Kasumi-1 (cell line): ENCODE measurements around the gene SH3GL2.

Experiments used
- DNase-seq, 2 experiments: peaks; one replicate each; lab custom pipeline; 2025; lab: John Stamatoyannopoulos, UW

The SH3GL2 gene

DNA sequence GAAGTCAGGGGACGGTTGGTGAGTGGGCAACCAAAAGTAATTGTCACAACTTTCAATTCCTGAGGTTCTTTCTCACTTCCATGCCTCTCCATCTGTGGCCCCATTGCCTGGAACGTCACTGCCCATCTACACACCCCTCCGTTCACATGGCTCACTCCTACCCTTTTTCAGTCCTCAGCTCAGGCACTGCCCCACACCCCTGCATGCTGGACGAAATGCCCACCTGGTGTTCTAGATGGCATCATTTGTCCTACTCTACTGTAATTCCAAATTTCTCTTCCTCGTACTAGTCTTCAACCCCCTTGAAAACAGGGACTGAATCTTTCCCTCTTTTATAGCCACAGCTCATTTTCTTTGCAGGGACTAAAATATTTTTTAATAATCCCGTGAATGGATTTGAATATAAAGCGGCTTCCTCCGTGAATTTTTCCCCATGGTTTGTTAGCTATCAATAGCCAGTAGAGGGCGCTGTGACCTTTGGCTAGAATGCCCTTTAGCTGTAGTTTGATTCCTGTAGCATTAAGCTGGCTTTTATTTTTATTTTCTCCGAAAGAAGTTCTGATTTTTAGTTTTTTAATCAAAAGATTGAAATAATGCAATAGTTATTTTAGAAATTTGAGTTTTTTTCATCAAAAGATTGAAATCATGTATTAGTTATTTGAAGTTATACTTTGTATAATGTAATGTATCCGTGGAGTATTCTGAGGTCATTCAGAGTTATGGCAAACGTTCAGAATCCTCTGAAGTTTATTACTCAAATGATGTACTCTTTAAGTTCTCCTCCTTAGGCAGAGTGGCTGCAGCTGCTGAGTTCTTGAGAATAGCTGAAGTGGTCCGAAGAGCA lies 232.1 kb downstream of the SH3GL2 start:
- peak; percentile 46 to 50 for DNase-seq

DNA sequence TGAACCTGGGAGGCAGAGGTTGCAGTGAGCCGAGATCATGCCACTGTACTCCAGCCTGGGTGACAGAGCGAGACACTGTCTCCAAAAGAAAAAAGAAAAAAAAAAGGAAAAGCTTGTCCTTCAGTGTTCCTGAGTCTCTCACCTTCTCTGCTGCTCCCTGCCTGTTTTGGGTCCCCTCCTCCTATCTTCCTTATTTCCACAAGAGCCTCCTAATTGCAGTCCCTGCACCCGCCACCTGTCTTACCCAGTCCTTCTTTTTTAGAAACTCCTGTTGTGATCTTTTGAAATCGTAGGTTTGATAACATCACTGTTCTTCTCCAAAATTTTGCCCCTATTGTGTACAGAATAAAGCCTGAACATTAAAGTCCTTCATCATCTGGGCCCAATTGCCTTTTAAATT lies 234.9 kb downstream of the SH3GL2 start:
- no peak for DNase-seq

DNA sequence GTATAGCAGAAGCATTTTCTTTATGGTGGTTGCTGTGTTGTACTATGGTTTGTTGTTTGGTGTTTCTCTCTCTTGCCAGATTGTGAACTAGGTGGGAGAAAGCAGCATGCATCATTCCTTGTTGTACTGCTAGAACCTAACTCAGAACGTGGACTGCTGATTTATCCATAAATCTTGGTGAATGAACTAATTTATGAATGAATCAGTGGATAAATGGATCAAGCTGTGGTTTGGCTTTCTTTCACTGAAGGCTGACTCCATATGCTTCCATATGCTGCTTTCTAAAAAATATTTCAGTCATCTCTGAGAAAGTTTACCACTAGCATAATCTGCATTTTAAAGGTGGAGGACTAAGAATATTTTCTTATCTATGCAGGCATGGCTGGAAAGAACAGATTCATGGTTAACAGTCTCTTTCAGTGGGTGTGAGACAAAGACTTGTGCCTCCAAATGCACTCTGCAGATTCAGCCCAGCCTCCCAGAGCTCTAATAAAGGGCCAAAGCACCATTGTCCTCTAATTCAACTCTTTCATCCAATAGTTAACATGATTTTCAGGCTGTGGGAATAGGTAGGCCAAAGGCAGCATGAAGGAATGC lies 237.7 kb downstream of the SH3GL2 start:
- DNase-seq: no peak

DNA sequence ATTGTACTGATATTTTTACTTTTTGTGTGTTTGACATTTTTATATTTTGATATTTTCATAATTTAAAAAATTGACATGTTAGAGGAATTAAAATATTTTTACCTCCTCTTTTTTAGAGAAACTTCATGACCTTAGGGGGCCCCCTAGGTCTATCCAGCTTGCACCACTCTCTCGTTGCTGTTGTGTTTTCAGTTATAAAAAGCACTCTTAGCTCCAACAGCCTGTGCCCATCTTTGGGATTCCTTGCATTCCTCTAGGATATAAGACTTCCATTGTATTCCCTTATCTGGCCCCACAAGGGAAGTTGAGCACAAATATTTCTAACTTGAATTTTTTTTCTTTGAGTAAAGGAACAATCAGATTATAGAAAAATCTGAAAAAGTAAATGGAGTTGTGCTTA lies 245.3 kb downstream of the SH3GL2 start:
- no peak for DNase-seq

DNA sequence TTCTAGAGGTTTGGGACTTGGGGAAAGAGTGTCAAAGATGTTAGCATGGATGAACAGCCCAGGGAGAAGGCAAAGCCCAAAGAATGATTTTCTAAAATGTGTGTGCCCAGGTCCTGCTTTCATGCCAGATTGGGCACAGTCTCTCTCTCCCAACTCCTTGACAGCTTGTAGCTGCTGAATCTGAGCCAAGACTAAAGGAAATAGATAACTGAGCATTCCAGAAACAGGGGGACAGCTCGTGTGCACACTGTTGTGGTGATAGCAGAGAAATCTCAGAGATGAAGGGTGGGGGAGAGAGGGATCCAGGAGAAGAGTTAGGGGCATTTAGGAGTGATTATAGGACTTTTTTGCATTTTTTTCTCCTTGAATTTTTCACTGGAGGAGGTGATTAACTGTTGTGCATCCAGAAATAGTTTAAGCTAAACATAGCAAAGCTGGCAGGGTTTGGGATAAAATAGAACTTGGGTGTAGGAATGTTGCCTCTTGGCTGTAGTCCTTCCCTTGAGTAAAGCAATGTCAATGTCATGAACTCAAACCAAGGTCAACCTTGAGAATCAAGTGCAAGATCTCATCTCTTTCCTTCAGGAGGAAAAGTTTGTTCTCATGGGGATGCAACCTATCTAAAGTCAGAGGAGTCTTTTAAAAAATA lies 245.9 kb downstream of the SH3GL2 start:
- no peak for DNase-seq

DNA sequence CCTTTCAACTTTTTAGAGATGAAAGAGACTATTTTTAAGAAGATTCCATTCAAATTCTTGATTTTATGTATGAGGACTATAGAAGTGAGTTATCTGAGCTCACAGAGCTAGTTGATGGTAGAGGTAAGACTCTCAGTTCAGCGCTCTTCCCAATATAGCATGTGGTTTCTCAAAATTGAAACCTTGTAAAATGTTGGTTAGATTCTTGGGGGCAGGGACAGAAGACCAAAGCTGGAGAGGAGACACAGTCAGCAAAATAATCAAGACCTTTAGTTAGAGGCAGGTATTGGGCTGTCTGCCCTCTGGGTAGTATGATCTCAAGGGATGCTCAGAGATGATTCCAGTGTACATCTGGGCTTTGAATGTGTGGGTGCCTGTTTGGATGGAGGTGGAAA lies 246.4 kb downstream of the SH3GL2 start:
- DNase-seq: no peak

DNA sequence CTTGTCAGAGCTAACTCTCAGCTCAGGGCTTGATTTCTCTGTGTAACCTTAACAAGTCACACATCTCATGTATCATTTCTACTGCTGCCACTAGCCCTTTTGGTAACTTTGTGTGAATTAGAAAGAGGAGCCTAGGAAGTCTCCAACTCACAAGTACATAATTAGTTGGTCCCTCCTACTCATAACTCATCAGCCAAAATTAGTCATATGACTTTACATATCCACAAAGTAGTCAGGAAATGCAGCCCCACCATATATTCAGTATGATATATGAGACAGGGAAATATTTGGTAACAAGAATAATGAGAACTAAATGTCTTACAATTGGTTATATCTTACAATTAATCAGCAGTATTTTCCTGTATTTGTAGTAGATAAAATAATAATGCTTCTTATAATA lies 250.2 kb downstream of the SH3GL2 start:
- no peak for DNase-seq

DNA sequence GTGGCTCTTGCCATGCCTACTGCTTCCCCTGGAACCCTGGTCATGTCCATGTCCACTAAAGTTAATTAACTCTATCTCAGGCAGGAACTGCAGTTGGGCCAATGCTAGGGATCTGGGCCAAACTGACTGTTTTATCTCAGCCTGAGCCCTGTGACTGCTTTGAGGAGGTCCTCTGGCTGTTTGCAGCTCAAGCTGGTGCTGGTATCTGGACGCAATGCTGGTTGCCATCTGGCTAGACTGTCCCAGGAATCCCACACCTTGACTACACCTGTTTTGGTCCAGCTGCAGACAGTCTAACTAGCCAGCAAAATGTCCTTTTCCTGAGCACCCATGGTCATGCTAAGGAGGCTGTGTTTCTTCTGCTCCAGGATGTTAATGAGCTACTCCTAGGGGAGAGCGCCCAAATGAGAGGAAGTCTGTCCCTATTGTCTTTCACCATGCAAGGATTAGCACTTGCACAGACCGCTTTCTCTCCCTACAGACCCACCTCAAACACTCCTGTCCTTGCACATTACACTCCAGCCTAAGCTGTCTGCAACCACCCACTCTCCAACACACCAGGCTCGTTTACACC lies 251.0 kb downstream of the SH3GL2 start:
- no peak for DNase-seq

DNA sequence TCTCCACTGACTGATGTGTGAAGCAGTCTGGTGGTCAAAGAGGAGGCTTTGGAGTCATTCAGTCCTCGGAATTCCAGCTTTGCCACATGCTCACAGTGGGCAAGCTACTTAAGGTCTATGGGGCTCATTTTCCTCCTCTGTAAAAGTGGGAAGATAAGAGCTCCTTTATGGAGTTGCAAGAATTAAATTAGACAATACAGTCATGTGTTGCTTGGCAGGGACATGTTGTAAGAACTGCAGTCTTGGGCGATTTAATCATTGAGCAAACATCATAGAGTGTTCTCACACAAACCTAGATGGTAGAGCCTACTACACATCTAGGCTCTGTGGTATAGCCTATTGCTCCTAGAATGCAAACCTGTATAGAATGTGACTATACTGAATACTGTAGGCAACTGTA lies 253.9 kb downstream of the SH3GL2 start:
- no peak for DNase-seq

DNA sequence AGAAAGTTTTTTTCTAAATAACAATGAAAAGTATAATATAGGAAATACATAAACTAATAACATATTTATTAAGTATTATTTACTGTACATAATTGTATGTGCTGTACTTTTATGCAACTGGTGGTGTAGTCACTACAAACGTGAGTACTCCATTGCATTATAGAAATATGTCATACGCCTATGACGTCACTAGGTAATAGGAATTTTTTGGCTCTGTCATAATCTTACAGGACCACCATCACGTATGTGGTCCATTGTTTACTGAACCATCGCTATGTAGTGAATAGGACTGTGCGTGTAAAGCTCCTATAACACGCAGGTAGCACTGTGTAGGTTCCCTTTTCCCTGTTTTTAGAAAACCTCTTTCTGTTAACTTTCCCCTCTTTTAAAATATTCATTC lies 255.0 kb downstream of the SH3GL2 start:
- no peak for DNase-seq

DNA sequence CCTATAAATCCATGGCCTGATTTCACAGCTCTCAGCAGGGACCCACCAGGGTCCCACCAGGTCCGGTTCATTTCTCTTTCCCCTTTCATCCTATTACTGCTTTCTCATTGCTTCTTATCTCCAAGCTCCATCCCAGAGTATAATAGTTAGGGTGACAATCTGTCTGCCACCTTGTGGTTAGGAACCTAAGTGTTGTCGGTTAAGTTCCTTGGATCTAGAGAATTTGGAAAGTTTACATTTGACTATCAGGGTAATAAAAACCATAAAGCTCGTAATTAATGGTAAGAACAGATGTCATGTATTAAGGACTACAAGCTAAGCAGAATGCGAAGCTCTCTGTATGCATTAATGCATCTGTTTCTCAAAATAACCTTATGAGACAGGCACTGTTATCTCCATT lies 259.1 kb downstream of the SH3GL2 start:
- DNase-seq: no peak

DNA sequence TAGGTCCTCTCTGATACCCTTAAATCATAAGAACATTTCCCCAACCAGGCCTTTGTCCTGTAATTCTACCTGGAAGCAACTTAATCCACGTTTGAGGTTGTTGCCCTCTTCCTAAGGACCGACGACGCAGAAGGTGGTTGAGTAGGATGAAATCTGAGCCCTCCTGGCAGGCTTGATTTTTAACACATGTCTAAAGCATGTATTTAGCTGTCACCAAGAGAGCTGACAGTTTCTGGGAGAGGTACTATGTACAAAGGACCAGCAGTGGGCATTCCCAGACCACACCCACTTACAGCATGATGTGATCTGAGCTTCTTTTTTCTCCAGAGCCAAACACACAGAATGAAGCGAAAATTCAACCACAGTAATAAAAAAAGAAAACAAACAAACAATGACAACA lies 260.9 kb downstream of the SH3GL2 start:
- DNase-seq: no peak

DNA sequence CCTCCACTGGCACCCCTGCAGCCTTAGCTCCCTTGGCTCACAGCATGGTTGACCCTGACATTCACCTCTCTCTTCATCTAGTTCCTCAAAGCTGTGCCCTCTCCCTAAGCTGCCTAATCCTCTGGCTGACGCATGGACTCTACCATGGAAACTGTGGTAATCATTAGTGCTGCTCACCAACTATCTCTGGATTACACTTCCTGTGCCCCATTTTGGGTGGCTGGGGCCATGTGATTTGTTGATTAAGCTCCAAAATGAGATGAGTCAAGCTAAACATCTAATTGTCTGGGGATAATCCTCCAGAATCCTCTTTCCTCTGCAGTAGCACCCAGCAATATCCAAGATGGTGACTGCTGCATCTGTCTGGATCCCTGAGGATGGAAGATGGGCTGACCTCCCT lies 264.4 kb downstream of the SH3GL2 start:
- no peak for DNase-seq
